Cardiac septum (tissue), 1 donor: ENCODE measurements around the gene LDAH. TPM values are rescaled to one million over a fixed set of nuclear protein-coding genes. Genes with fewer than 3 reads are reported as not detected.

ENCODE experiments used
- DNase-seq: peaks from one replicate; pipeline ENCODE4 v3.0.0-alpha.2; 2020; ENCODE audit warnings: low spot score
- intact Hi-C: fragments of 100-400 bp; cut with DNase I; formaldehyde crosslinking; loops from one replicate; pipeline ENCODE4 v1.14.0; 2022
- long read RNA-seq: library from polyadenylated mRNA; unstranded; transcript quantifications from one replicate; pipeline ENCODE4 v2.0.0, GENCODE V29; 2021
- total RNA-seq: library from RNA; stranded (reverse); fragmentation: NEBNext Ultra II Directional; extraction: Animal tissue kit (Norgen Biotek cat#: 25700); gene quantifications from one replicate; pipeline ENCODE4 v1.2.1, GENCODE V29; 2021
- donor health status: DM: no; HTN: no; CAD: no.

Gene LDAH
- 6.8 TPM for total RNA-seq
- long read RNA-seq, partial matches to known transcripts = 0 of 5 reads
- long read RNA-seq, other reads (novel, unspliced or antisense) = 4 of 5 reads

GRCh38 chr2:20822535-20823490, at the start of gene LDAH:
Gene LDAH, minus strand, starts transcription at chr2:20823101. Its CDS starts 21,638 bp downstream, at chr2:20801463.
- intact Hi-C loops = loop anchor here (10.0 kb wide), 1 partner anchor 158 kb away; the partner anchor contains the start of gene GDF7
- peak; percentile 90 for DNase-seq

- no peak for DNase-seq
- intact Hi-C loops = no loop called here
Observed at GRCh38 chr2:20868377-20868776, 45.5 kb upstream of the LDAH start.

- intact Hi-C loops = no loop called here
- DNase-seq = no peak
Observed at GRCh38 chr2:20862850-20863249, 39.9 kb upstream of the LDAH start.

GRCh38 chr2:20855456-20855855, 32.6 kb upstream of the LDAH start:
- DNase-seq = no peak
- intact Hi-C loops = no loop called here

GRCh38 chr2:20852670-20853069, 29.8 kb upstream of the LDAH start:
- intact Hi-C loops = no loop called here
- no peak for DNase-seq

GRCh38 chr2:20852139-20852538, 29.2 kb upstream of the LDAH start:
- no peak for DNase-seq
- intact Hi-C loops = no loop called here

GRCh38 chr2:20844246-20844645, 21.3 kb upstream of the LDAH start:
- intact Hi-C loops = no loop called here
- no peak for DNase-seq

- no peak for DNase-seq
- intact Hi-C loops = no loop called here
Observed at GRCh38 chr2:20839052-20839451, 16.2 kb upstream of the LDAH start.

- intact Hi-C loops = no loop called here
- DNase-seq = no peak
Observed at GRCh38 chr2:20838016-20838415, 15.1 kb upstream of the LDAH start.

GRCh38 chr2:20836521-20836920, 13.6 kb upstream of the LDAH start:
- intact Hi-C loops = no loop called here
- DNase-seq = no peak

- intact Hi-C loops = no loop called here
- DNase-seq = no peak
Observed at GRCh38 chr2:20834331-20834730, 11.4 kb upstream of the LDAH start.

- no peak for DNase-seq
- intact Hi-C loops = no loop called here
Observed at GRCh38 chr2:20832606-20833005, 9.7 kb upstream of the LDAH start.

- intact Hi-C loops = loop anchor here (10.0 kb wide), 1 partner anchor 165 kb away; the partner anchor contains the start of gene GDF7
- DNase-seq = no peak
Observed at GRCh38 chr2:20829861-20830260, 7.0 kb upstream of the LDAH start.

- intact Hi-C loops = loop anchor here (10.0 kb wide), 1 partner anchor 159 kb away; the partner anchor contains the start of gene GDF7
- DNase-seq = no peak
Observed at GRCh38 chr2:20823917-20824316, 1.0 kb upstream of the LDAH start.

- intact Hi-C loops = no loop called here
- no peak for DNase-seq
Observed at GRCh38 chr2:20818820-20819219, 4.1 kb downstream of the LDAH start.

GRCh38 chr2:20815216-20815615, 7.7 kb downstream of the LDAH start:
- intact Hi-C loops = no loop called here
- DNase-seq = no peak

GRCh38 chr2:20812779-20813178, 10.1 kb downstream of the LDAH start:
- DNase-seq = no peak
- intact Hi-C loops = no loop called here

- DNase-seq = no peak
- intact Hi-C loops = no loop called here
Observed at GRCh38 chr2:20806286-20806685, 16.6 kb downstream of the LDAH start.

- no peak for DNase-seq
- intact Hi-C loops = no loop called here
Observed at GRCh38 chr2:20803974-20804373, 18.9 kb downstream of the LDAH start.

- intact Hi-C loops = no loop called here
- no peak for DNase-seq
Observed at GRCh38 chr2:20803226-20803682, 19.6 kb downstream of the LDAH start.

- intact Hi-C loops = no loop called here
- DNase-seq = no peak
Observed at GRCh38 chr2:20797096-20797495, 25.8 kb downstream of the LDAH start.
